HG03196 (cell line): ENCODE data around the gene PRDM10.

Experiments
- ATAC-seq: cut with Tn5 transposase; IDR thresholded peaks from one replicate; pipeline ENCODE4 v1.9.1; 2021; ENCODE audit not compliant: unreplicated experiment

Gene PRDM10

DNA sequence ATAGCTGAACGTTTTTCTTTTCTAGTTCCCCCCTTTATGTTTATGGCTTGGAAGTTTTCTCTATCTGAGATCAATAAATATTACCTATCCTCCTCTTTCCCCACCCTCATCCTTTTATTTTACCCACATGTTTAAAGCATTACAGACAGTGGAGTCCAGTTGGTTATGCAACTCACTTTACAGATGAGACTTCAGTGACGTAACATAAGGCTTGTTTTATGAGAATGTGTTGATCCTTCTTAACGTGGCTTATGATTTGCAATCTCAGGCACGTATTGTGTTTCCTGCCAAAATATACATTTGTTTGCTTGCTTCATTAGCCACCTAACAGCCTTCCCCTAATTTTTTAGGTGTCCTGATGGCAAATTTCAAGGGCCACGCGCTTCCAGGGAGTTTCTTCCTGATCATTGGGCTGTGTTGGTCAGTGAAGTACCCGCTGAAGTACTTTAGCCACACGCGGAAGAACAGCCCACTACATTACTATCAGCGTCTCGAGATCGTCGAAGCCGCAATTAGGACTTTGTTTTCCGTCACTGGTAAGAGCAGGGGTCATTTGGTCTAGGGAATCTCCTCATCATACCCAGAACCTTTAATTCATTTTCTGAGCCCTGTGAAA lies 150.4 kb downstream of the PRDM10 start:
- no peak for ATAC-seq
